ENCODE results near the gene CCDC71. TPM values are rescaled to one million over a fixed set of nuclear protein-coding genes. Genes with fewer than 3 reads are reported as not detected.

The CCDC71 gene
- total and polyA plus RNA-seq, 2 experiments from 2014 or later, result 0.39 to 59.2 TPM

GRCh38 chr3:49122451-49122850 lies 43.7 kb downstream of the CCDC71 start:
- peaks cover 39% of the 10 kb centered on the region for H3K36me3 ChIP-seq
- H3K4me1 ChIP-seq (ENCODE audit: low read depth), result peaks cover 10% of the 10 kb centered on the region
- no peak overlapping the region for H3K4me3 ChIP-seq
- TF ChIP-seq CTCF (IDR thresholded peaks at IDR 0.05; ENCODE audit: low read depth, low read length), result no peak
- no peak overlapping the region for H3K27ac ChIP-seq
- DNase-seq (ENCODE audit: low read depth in 1 of 2, low spot score in 1 of 2), result no peak
- no peaks in the 10 kb centered on the region for H3K9me3 ChIP-seq (ENCODE audit: low read depth)
- H3K27me3 ChIP-seq, result no peaks in the 10 kb centered on the region

- H3K9me3 ChIP-seq (ENCODE audit: low read depth), result no peaks in the 10 kb centered on the region
These were observed 44.1 kb downstream of the CCDC71 start for GRCh38 chr3:49122022-49122421.

GRCh38 chr3:49121132-49121736 lies 44.9 kb downstream of the CCDC71 start:
- no peaks in the 10 kb centered on the region for H3K9me3 ChIP-seq (ENCODE audit: low read depth)
- DNase-seq (ENCODE audit: low read depth in 1 of 2, low spot score in 1 of 2), result no peak
- H3K36me3 ChIP-seq, result peaks cover 48% of the 10 kb centered on the region
- peak overlapping the region; percentile 62 for H3K4me3 ChIP-seq
- H3K4me1 ChIP-seq (ENCODE audit: low read depth), result peaks cover 10% of the 10 kb centered on the region
- TF ChIP-seq CTCF (IDR thresholded peaks at IDR 0.05; ENCODE audit: low read depth, low read length), result no peak
- no peaks in the 10 kb centered on the region for H3K27me3 ChIP-seq
- peak overlapping the region; percentile 98 for H3K27ac ChIP-seq

More at GRCh38 chr3:49122022-49122421, 44.1 kb downstream of the CCDC71 start:
- Histone ChIP-seq H3K4me3 (no peak overlapping the region), H3K27me3 (no peaks in the 10 kb centered on the region), H3K27ac (peak overlapping the region; percentile 98), H3K4me1 (ENCODE audit: low read depth) (peaks cover 10% of the 10 kb centered on the region), H3K36me3 (peaks cover 41% of the 10 kb centered on the region)
- no peak for TF ChIP-seq CTCF (IDR thresholded peaks at IDR 0.05; ENCODE audit: low read depth, low read length)
- DNase-seq (ENCODE audit: low read depth in 1 of 2, low spot score in 1 of 2), result no peak

GRCh38 chr3:49120438-49121131 lies 45.5 kb downstream of the CCDC71 start, which contains the start of gene USP19:
Gene USP19, minus strand, starts transcription at chr3:49120823. Its CDS starts 1,678 bp downstream, at chr3:49119145.
- DNase-seq (ENCODE audit: low read depth in 1 of 2, low spot score in 1 of 2), result peak; percentile 95 to 96
- TF ChIP-seq CTCF (IDR thresholded peaks at IDR 0.05; ENCODE audit: low read depth, low read length), result no peak
- Histone ChIP-seq H3K36me3 (peaks cover 49% of the 10 kb centered on the region), H3K9me3 (ENCODE audit: low read depth) (no peaks in the 10 kb centered on the region), H3K27me3 (no peaks in the 10 kb centered on the region), H3K27ac (peak within 1 kb of the TSS; percentile 98), H3K4me1 (ENCODE audit: low read depth) (peaks cover 10% of the 10 kb centered on the region), H3K4me3 (peak within 1 kb of the TSS; percentile 62)

- TF ChIP-seq CTCF (IDR thresholded peaks at IDR 0.05; ENCODE audit: low read depth, low read length), result no peak
- H3K27ac ChIP-seq, result peak overlapping the region; percentile 98
These were observed 46.1 kb downstream of the CCDC71 start for GRCh38 chr3:49120096-49120437.

More at GRCh38 chr3:49120096-49120437, 46.1 kb downstream of the CCDC71 start:
- Histone ChIP-seq H3K9me3 (ENCODE audit: low read depth) (no peaks in the 10 kb centered on the region), H3K4me1 (ENCODE audit: low read depth) (peaks cover 10% of the 10 kb centered on the region), H3K27me3 (no peaks in the 10 kb centered on the region), H3K36me3 (peaks cover 51% of the 10 kb centered on the region), H3K4me3 (peak overlapping the region; percentile 62)
- DNase-seq (ENCODE audit: low read depth in 1 of 2, low spot score in 1 of 2), result no peak
